ENCODE measurements around the gene TUT1. TPM values are rescaled to one million over a fixed set of nuclear protein-coding genes. Genes with fewer than 3 reads are reported as not detected.

TUT1 gene
- total RNA-seq: 10 to 100 TPM in 3 of 4 donors, 1 to 10 TPM in 1; 8.3 to 18.8 (median 14.2) TPM

GRCh38 chr11:62591448-62592145, at the start of gene TUT1:
TUT1 (minus strand) TSS chr11:62591523; CDS start chr11:62591485, 38 bp downstream.
- 0 to 1% methylated on average over 51 to 53 of the region's 58 CpGs for WGBS, 2 donors
- TF ChIP-seq EP300 (IDR thresholded peaks at IDR 0.05): peak; percentile 73 to 98
- TF ChIP-seq POLR2A (IDR thresholded peaks at IDR 0.05): peak; percentile 66 to 96
- peak in 1 of 5 experiments; percentile 41 for TF ChIP-seq CTCF (IDR thresholded peaks at IDR 0.05)
- no peaks in the 10 kb centered on the region for H3K9me3 ChIP-seq
- peak within 1 kb of the TSS; percentile 61 to 91 (median 70) for H3K4me3 ChIP-seq
- H3K27me3 ChIP-seq: no peaks in the 10 kb centered on the region
- H3K36me3 ChIP-seq: peaks cover 7 to 56% (median 14%) of the 10 kb centered on the region in 3 donors
- H3K27ac ChIP-seq: peak within 1 kb of the TSS; percentile 94 to 99 (median 96)
- peak; percentile 93 to 96 for DNase-seq (ENCODE audit: low spot score in 2 of 2)
- H3K4me1 ChIP-seq: peaks cover 0 to 49% (median 26%) of the 10 kb centered on the region in 4 donors

GRCh38 chr11:62632492-62632891, 41.2 kb upstream of the TUT1 start:
- TF ChIP-seq EP300 (IDR thresholded peaks at IDR 0.05): no peak
- WGBS, 2 donors: 83 to 89% methylated on average over 4 to 6 of the region's 6 CpGs
- Histone ChIP-seq H3K27ac (no peak overlapping the region), H3K27me3 (no peaks in the 10 kb centered on the region), H3K36me3 (peaks cover 11 to 99% (median 48%) of the 10 kb centered on the region in 3 donors), H3K9me3 (no peaks in the 10 kb centered on the region), H3K4me3 (no peak overlapping the region), H3K4me1 (no peaks in the 10 kb centered on the region)
- no peak for DNase-seq (ENCODE audit: low spot score in 2 of 2)

GRCh38 chr11:62627713-62628112, 36.4 kb upstream of the TUT1 start:
- no peaks in the 10 kb centered on the region for H3K4me1 ChIP-seq
- TF ChIP-seq POLR2A (IDR thresholded peaks at IDR 0.05): no peak
- no peak for TF ChIP-seq EP300 (IDR thresholded peaks at IDR 0.05)
- no peak for TF ChIP-seq CTCF (IDR thresholded peaks at IDR 0.05)
- no peak overlapping the region for H3K27ac ChIP-seq
- H3K9me3 ChIP-seq: no peaks in the 10 kb centered on the region
- H3K4me3 ChIP-seq: no peak overlapping the region
- DNase-seq (ENCODE audit: low spot score in 2 of 2): no peak
- peaks cover 4 to 83% (median 41%) of the 10 kb centered on the region in 3 donors for H3K36me3 ChIP-seq
- no peaks in the 10 kb centered on the region for H3K27me3 ChIP-seq
- WGBS, 2 donors: 58 to 61% methylated on average over 3 of the region's 3 CpGs

- Histone ChIP-seq H3K27me3 (no peaks in the 10 kb centered on the region), H3K36me3 (peaks cover 4 to 40% (median 16%) of the 10 kb centered on the region in 3 donors), H3K27ac (peak overlapping the region; percentile 60 to 95 (median 88)), H3K4me1 (peaks cover 0 to 28% (median 19%) of the 10 kb centered on the region in 4 donors), H3K4me3 (peak overlapping the region in 3 of 4 donors; percentile 76 to 92 (median 84)), H3K9me3 (no peaks in the 10 kb centered on the region)
- no peak for DNase-seq (ENCODE audit: low spot score in 2 of 2)
- TF ChIP-seq EP300 (IDR thresholded peaks at IDR 0.05) (no peak), CTCF (IDR thresholded peaks at IDR 0.05) (no peak), POLR2A (IDR thresholded peaks at IDR 0.05) (no peak)
- WGBS, 2 donors: 83 to 91% methylated on average over 7 of the region's 7 CpGs
Measured at GRCh38 chr11:62622476-62623089, 31.3 kb upstream of the TUT1 start.

- Histone ChIP-seq H3K4me1 (peaks cover 0 to 28% (median 19%) of the 10 kb centered on the region in 4 donors), H3K36me3 (peaks cover 4 to 40% (median 9%) of the 10 kb centered on the region in 3 donors), H3K27me3 (no peaks in the 10 kb centered on the region), H3K4me3 (peak within 1 kb of the TSS; percentile 72 to 92 (median 80)), H3K27ac (peak within 1 kb of the TSS; percentile 60 to 95 (median 88)), H3K9me3 (no peaks in the 10 kb centered on the region)
- DNase-seq (ENCODE audit: low spot score in 2 of 2): peak; percentile 96
- WGBS, 2 donors: 1% methylated on average over 52 to 58 of the region's 77 CpGs
- peak in 2 of 5 experiments; percentile 59 to 61 for TF ChIP-seq CTCF (IDR thresholded peaks at IDR 0.05)
- TF ChIP-seq POLR2A (IDR thresholded peaks at IDR 0.05): peak; percentile 39 to 86
- TF ChIP-seq EP300 (IDR thresholded peaks at IDR 0.05): peak; percentile 90 to 98
Measured at GRCh38 chr11:62621567-62622470, 30.5 kb upstream of the TUT1 start, which contains the start of gene B3GAT3. B3GAT3 (minus strand) TSS chr11:62621986; CDS start chr11:62621947, 39 bp downstream.
